Memory B cell (primary cell): ENCODE data around the gene NTNG1.

Experiments
- ATAC-seq: fragments of 150-1000 bp; cut with Tn5 transposase; 2 replicates; pipeline ENCODE4 v1.10.0; 2021; ENCODE audit warnings: low read depth, mild to moderate bottlenecking, moderate library complexity
- DNase-seq, 2 donors: peaks; one replicate each; pipeline ENCODE4 v3.0.0; 2022; ENCODE audit warnings: low spot score in 2 of 2
- H3K27ac Mint-ChIP-seq: one replicate; pipeline ENCODE4 v1.8.0; 2022; ENCODE audit warnings: mild to moderate bottlenecking, moderate library complexity, mixed read lengths
- H3K27me3 Mint-ChIP-seq: one replicate; pipeline ENCODE4 v1.8.0; 2022; ENCODE audit warnings: mixed read lengths
- H3K36me3 Mint-ChIP-seq: one replicate; pipeline ENCODE4 v1.8.0; 2022; ENCODE audit warnings: mild to moderate bottlenecking, mixed read lengths
- H3K4me1 Mint-ChIP-seq: one replicate; pipeline ENCODE4 v1.8.0; 2022; ENCODE audit warnings: mixed read lengths
- H3K4me3 Mint-ChIP-seq: one replicate; pipeline ENCODE4 v1.8.0; 2022; ENCODE audit warnings: mild to moderate bottlenecking, moderate library complexity, mixed read lengths
- H3K9me3 Mint-ChIP-seq: one replicate; pipeline ENCODE4 v1.8.0; 2022; ENCODE audit warnings: mixed read lengths

NTNG1 gene

GRCh38 chr1:107444302-107444701 lies 303.5 kb downstream of the NTNG1 start:
- Mint-ChIP-seq H3K27ac (no peak overlapping the region), H3K36me3 (peaks cover 1% of the 10 kb centered on the region), H3K27me3 (no peaks in the 10 kb centered on the region), H3K9me3 (no peaks in the 10 kb centered on the region), H3K4me1 (peaks cover 27% of the 10 kb centered on the region), H3K4me3 (no peak overlapping the region)
- DNase-seq: no peak
- no peak for ATAC-seq

- Mint-ChIP-seq H3K27me3 (no peaks in the 10 kb centered on the region), H3K36me3 (peaks cover 1% of the 10 kb centered on the region), H3K27ac (peak overlapping the region; percentile 96), H3K9me3 (no peaks in the 10 kb centered on the region), H3K4me1 (peaks cover 34% of the 10 kb centered on the region), H3K4me3 (no peak overlapping the region)
- DNase-seq: no peak
- ATAC-seq: no peak
Measured at GRCh38 chr1:107449326-107449725, 308.5 kb downstream of the NTNG1 start.

DNA sequence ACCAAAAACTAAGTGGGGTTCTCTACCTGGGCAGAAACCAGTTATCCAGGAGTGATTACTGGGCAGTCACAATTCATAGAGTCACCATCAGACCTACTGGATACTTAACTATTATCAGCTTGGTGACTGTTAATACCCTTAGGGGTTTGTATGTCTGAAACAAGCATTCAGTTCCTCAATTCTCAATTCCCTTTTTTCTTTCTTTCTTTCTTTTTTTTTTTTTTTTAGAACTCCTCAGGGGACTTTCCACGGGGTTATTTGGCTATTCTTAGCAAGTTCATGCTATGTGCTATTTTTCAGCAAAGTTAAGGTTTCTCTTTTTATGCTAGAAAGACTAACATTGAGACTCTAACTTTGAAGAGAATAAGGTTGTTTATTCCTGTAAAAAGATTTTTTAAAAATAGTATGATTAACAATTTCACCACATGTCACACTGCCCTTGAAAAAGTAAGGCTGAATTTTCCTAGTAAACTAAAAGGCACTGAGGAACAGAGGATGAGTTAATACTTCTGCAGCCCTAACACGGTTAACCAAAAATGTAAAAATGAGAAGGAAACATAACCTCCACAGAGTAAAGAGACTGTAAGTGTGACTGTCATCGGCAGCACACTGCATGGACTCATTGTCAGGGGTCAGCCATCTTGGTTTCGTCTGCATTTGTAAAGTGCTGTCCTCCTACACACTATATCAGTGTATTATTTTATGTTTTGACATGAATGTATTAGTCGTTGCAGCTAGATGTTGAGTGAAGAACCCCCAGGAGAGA lies 310.2 kb downstream of the NTNG1 start:
- Mint-ChIP-seq H3K4me1 (peaks cover 39% of the 10 kb centered on the region), H3K27ac (peak overlapping the region; percentile 96), H3K9me3 (no peaks in the 10 kb centered on the region), H3K36me3 (no peaks in the 10 kb centered on the region), H3K27me3 (no peaks in the 10 kb centered on the region), H3K4me3 (peak overlapping the region; percentile 66)
- ATAC-seq (peak; percentile 79), DNase-seq (peak in 1 of 2 donors; percentile 48)

DNA sequence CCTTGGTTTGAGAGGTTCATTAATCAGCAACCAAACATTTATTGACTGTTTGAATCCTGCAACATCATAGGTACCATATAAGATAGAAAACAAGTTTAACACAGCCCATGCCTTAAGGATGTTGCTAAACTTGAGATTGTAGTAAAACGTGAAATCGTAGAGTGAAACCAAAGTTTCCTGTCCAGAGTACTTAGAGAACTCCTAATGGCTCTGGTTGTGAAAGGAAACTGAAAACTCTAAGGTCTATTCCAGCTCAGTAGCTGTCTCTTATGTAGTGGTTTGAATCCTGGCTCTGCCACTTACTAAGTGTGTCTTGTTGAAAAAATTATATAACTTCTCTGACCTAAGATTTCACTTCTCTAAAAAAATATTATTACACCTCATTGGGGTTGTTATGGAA lies 310.9 kb downstream of the NTNG1 start:
- peaks cover 36% of the 10 kb centered on the region for H3K4me1 Mint-ChIP-seq
- peak overlapping the region; percentile 66 for H3K4me3 Mint-ChIP-seq
- DNase-seq (peak in 1 of 2 donors; percentile 6), ATAC-seq (peak; percentile 34)
- no peaks in the 10 kb centered on the region for H3K36me3 Mint-ChIP-seq
- H3K27me3 Mint-ChIP-seq: no peaks in the 10 kb centered on the region
- no peaks in the 10 kb centered on the region for H3K9me3 Mint-ChIP-seq
- peak overlapping the region; percentile 96 for H3K27ac Mint-ChIP-seq

DNA sequence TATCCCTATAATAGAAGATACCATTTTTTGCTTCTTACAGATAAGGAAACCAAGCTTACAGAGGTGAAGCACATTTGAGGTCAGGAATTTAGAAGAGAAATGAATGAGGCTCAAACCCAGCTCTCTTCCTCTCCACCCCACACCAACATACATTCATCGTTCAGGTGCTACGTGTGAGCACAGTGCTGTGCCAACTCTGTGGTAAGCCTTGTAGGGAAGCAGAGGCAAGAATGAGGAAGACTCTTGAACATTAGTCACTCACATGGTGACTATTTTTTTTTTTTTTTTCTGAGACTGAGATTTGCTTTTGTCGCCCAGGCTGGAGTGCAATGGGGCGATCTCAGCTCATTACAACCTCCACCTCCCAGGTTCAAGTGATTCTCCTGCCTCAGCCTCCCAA lies 314.0 kb downstream of the NTNG1 start:
- Mint-ChIP-seq H3K27ac (peak overlapping the region; percentile 75), H3K27me3 (no peaks in the 10 kb centered on the region), H3K4me3 (peak overlapping the region; percentile 11), H3K4me1 (peaks cover 36% of the 10 kb centered on the region), H3K36me3 (no peaks in the 10 kb centered on the region), H3K9me3 (no peaks in the 10 kb centered on the region)
- peak; percentile 9 for ATAC-seq
- no peak for DNase-seq

DNA sequence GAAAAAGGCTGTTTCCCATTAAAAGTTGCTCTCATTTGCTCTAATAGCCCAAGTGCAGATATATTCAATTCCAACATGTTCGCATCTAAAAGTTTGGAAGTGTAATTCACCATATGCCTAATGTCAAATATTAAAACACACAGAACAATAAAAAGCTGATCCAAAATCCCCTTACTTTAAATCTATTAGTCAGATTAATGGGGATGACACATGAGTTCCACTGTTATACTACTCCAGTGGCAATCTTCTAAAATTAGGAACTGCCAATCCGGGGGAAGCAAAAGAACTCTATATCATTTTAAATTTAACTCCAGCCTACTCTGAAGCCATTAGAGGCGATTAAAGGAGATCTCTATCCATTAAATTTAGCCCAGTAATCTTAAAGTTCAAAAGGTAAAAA lies 317.1 kb downstream of the NTNG1 start:
- no peak overlapping the region for H3K27ac Mint-ChIP-seq
- no peaks in the 10 kb centered on the region for H3K27me3 Mint-ChIP-seq

DNA sequence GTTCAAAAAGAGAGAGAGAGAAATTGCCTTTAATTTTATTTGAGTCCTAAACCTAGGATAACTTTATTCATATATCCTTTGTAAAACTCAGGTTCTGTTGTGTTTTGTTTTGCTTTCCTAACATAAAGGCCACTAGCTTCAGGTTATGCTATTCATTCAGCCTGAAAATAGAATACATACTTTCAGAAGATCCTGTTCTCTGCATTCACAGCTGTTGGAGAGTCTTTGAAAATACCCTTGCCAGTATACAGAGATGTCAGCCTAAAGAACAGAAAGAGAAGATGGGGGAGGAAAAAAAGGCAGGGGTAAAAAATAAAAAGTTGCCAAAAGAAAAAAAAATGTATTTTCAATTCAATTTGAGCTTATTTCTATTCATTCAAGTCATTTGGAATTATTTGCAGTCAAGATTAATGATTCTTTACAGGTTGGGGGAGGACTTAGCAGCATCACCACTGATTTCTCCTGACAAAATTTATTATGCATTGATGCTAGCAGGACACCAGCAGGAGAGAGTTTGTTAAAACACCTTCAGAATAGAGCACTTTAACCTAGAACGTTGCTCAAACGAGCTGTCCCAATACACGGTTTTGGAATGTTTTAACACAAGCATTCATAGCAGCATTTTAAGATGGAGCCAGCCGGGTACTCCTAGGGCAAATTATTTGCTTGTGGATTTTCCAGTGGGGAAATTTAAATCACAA lies 318.5 kb downstream of the NTNG1 start:
- DNase-seq (no peak), ATAC-seq (no peak)
- Mint-ChIP-seq H3K36me3 (no peaks in the 10 kb centered on the region), H3K9me3 (no peaks in the 10 kb centered on the region), H3K4me1 (peaks cover 19% of the 10 kb centered on the region), H3K27ac (no peak overlapping the region), H3K27me3 (no peaks in the 10 kb centered on the region), H3K4me3 (no peak overlapping the region)

More for the DNA sequence above, 317.1 kb downstream of the NTNG1 start:
- DNase-seq (no peak), ATAC-seq (no peak)
- no peaks in the 10 kb centered on the region for H3K9me3 Mint-ChIP-seq
- no peak overlapping the region for H3K4me3 Mint-ChIP-seq
- H3K4me1 Mint-ChIP-seq: peaks cover 22% of the 10 kb centered on the region
- H3K36me3 Mint-ChIP-seq: no peaks in the 10 kb centered on the region

- Mint-ChIP-seq H3K36me3 (no peaks in the 10 kb centered on the region), H3K27ac (no peak overlapping the region), H3K4me3 (no peak overlapping the region), H3K27me3 (no peaks in the 10 kb centered on the region), H3K4me1 (peaks cover 15% of the 10 kb centered on the region), H3K9me3 (no peaks in the 10 kb centered on the region)
- DNase-seq: no peak
- no peak for ATAC-seq
Measured at GRCh38 chr1:107460035-107460434, 319.2 kb downstream of the NTNG1 start.

- ATAC-seq (no peak), DNase-seq (no peak)
- Mint-ChIP-seq H3K27me3 (no peaks in the 10 kb centered on the region), H3K27ac (no peak overlapping the region), H3K9me3 (no peaks in the 10 kb centered on the region), H3K4me3 (no peak overlapping the region), H3K4me1 (peaks cover 2% of the 10 kb centered on the region), H3K36me3 (peaks cover 1% of the 10 kb centered on the region)
Measured at GRCh38 chr1:107464827-107465226, 324.0 kb downstream of the NTNG1 start.

DNA sequence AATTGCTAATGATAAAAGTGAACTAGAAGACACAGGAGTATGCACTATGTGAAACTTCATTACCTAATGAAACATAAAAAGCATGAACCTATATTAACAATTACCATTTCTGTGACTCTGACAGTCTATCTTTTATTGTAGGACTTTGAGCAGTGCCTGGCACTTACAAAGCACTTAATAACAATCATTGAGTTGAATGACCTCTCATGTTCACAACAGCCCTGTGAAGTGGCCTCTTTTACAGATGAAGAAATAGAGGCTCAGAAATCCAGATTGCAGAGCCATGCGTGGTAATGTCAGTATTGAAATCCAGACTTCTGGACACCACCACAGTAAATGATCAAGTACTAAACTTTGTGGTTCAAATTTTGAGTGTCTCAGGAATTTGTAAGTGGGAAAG lies 326.4 kb downstream of the NTNG1 start:
- Mint-ChIP-seq H3K4me3 (no peak overlapping the region), H3K36me3 (peaks cover 1% of the 10 kb centered on the region), H3K4me1 (no peaks in the 10 kb centered on the region), H3K27me3 (no peaks in the 10 kb centered on the region), H3K9me3 (no peaks in the 10 kb centered on the region), H3K27ac (no peak overlapping the region)
- no peak for ATAC-seq
- no peak for DNase-seq

DNA sequence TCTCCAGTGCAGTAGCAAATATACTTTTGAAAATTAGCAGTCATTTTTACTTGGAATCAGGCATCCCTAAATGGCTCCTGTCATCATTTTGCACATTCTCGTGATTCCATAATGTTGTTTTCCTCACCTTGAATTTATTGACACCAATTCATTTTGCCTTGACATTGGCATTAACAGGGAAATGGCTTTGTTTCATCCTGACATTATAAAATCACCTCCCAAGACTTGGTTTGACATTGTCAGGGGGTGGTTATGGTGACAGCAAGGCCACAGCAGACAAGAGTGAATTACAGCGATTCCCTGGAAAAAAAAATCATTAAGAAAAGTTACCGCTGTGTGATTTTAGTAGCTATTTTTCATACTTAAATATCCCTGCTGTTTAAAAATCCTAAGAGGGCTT lies 327.0 kb downstream of the NTNG1 start:
- no peak overlapping the region for H3K4me3 Mint-ChIP-seq
- H3K27me3 Mint-ChIP-seq: no peaks in the 10 kb centered on the region

DNA sequence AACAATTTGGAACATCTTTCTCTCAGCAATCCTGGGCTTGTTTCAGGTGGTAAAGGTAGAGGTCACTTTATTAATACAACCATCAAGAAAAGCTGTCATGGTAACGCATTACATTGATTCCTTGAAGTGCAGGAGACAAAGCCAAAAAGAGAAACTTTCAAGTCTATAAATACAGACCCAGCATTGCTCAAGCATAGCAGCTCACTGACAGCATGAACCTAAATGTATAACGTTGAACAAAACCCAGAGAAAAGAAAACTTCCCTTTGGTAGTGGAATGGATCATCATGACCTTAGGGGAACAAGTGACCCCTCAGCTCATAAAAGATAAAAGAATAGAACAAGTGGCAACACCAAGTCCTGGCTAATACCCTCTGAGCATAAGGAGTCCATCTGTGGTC lies 332.2 kb downstream of the NTNG1 start:
- no peak overlapping the region for H3K27ac Mint-ChIP-seq
- peaks cover 1% of the 10 kb centered on the region for H3K36me3 Mint-ChIP-seq
- H3K9me3 Mint-ChIP-seq: peaks cover 1% of the 10 kb centered on the region
- ATAC-seq: no peak
- no peak overlapping the region for H3K4me3 Mint-ChIP-seq
- DNase-seq: no peak
- H3K27me3 Mint-ChIP-seq: no peaks in the 10 kb centered on the region
- peaks cover 15% of the 10 kb centered on the region for H3K4me1 Mint-ChIP-seq

More for the DNA sequence above, 327.0 kb downstream of the NTNG1 start:
- Mint-ChIP-seq H3K9me3 (no peaks in the 10 kb centered on the region), H3K36me3 (peaks cover 1% of the 10 kb centered on the region), H3K4me1 (no peaks in the 10 kb centered on the region), H3K27ac (no peak overlapping the region)
- DNase-seq (no peak), ATAC-seq (no peak)

DNA sequence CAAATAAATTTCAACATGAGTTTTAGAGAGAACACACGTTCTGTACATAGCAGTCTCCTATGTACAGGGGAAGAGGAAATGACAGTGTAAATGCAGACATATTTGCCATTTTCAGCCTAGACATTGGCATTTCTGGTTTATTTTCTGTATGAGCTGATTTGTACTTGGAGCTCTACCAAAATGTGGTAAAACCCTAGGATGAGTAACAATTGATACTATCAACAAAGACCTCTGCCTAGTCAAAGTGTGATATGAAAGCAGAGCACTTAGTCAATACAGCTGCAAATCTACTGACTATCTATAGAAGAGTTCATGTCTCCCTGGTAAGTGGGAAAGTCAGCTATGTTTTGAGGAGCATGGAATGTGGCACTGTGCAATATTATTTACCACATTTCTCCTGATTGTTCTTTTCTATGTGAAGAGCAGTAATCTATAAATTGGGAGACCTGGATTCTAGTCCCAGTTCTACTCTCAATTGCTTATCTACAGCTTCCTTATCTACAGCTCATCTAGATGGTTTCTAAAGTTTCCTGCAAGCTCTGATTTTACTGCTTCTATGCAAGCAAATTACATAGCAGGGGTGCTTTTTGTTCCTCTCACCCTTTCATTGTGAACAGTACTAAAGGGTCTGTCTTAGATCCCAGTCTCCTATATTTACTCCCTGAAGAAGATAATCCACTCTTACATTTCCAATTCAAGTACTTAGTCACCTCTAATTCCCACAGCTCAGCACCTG lies 334.2 kb downstream of the NTNG1 start:
- no peaks in the 10 kb centered on the region for H3K27me3 Mint-ChIP-seq
- no peaks in the 10 kb centered on the region for H3K36me3 Mint-ChIP-seq
- ATAC-seq (no peak), DNase-seq (no peak)
- H3K4me1 Mint-ChIP-seq: peaks cover 15% of the 10 kb centered on the region
- no peak overlapping the region for H3K27ac Mint-ChIP-seq
- no peak overlapping the region for H3K4me3 Mint-ChIP-seq
- peaks cover 1% of the 10 kb centered on the region for H3K9me3 Mint-ChIP-seq

DNA sequence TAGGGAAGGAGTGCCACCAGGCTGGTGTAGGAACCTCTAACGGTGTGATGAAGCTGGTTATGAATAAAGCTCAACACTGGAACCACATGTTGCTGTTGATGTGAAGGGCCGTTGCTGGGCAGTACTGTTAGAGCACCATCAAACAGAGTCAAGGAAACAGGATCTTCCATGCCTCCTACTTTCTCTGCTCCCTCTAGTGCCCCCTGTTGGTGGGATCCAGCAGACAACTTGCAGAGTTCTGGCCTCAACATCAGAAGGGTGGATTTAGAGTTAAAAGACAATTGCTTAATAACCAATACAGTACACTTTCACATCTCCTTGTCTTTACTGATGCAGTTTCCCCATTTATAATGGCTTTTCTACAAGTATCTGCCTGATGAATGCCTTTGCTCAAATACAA lies 336.4 kb downstream of the NTNG1 start:
- peaks cover 1% of the 10 kb centered on the region for H3K9me3 Mint-ChIP-seq
- peaks cover 23% of the 10 kb centered on the region for H3K4me1 Mint-ChIP-seq
- no peak overlapping the region for H3K4me3 Mint-ChIP-seq
- no peak for DNase-seq
- no peaks in the 10 kb centered on the region for H3K36me3 Mint-ChIP-seq
- H3K27ac Mint-ChIP-seq: no peak overlapping the region
- H3K27me3 Mint-ChIP-seq: no peaks in the 10 kb centered on the region
- ATAC-seq: no peak
